DMS53 treated with DMSO at 0.1 percent for 48 hours (cell line): ENCODE data around the gene GNL3.
"Not testable (repeated sequence)": the region's sequence is repeated elsewhere in the genome, so short reads cannot be mapped to it uniquely, and the experiment has no call there.

Source experiments
- DNase-seq: peaks from one replicate; lab custom pipeline; 2025; ENCODE audit not compliant: unreplicated experiment; lab: John Stamatoyannopoulos, UW

The GNL3 gene

DNA sequence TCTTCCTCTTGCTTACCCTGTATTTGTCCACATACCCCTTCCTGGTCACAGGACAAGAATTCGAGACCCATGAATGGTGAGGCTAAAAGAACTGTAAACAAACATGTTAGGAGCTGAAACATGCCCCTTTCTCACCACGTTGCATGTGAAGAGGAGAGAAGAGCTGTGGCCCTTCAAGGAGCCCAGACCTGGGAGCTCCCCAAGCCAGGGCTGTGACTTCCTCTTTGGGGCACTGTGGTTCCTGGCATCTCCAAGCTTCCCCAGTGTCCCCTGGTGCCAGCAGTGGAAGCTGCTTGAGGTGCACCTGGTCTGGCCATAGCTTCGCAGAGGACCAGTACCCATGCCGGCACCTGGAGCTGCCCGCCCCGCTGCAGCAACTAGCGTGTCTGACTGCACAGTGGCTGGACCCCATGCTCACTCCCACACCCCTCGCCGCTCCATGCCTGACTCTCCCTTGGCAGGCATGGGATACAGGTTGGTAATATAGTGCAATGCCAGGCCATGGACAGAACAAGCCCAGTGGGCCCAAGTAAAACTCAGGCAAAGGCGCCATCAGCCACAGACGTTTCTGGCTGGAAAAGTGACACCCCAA, 30.0 kb downstream of the GNL3 start:
- DNase-seq, result no peak

DNA sequence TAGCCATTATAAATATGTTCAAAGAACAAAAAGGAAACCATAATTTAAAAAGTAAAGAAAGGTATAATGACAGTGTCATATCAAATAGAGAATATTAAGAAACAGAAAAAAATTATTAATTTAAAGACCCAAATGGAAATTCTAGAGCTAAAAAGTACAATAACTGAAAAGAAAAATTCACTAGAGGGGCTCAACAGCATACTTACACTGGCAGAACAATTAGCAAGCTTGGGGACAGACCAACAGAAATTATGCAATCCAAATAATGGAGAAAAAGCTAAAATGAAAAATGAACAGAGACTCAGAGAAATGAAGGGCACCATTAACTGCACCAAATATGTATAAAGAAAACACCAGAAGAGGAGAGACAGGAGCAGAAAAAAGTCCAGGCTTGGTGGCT, 33.8 kb downstream of the GNL3 start:
- no peak for DNase-seq

DNA sequence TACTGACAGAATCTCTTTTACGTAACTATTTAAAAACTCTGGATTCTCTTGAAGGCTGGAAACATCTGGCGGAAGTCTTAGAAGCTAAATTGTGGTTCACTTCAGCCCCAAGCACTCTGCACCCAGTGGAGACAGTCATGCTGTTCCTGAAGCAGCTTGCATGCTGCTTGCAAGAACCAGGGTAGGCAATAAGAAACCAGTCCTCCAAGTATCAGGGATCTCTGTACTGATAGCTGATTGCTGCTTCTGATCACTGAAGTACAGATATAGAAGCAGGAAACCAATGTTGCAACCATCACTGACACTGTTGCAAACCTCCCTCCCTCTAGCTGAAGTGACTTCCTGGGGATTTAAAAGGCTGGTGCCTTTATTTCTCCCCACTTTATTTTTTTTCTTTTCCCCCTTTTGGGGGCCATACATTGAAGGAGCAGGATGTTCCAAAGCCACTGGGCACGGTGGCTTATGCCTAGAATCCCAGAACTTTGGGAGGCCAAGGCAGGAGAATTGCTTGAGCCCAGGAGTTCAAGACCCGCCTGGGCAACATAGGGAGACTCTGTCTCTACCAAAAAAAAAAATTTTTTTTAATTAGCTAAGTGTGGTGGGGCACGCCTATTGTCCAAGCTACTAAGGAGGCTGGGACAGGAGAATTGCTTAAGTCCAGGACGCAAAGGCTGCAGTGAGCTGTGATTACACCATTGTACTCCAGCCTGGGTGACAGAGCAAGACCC, 35.3 kb downstream of the GNL3 start:
- DNase-seq, result no peak

DNA sequence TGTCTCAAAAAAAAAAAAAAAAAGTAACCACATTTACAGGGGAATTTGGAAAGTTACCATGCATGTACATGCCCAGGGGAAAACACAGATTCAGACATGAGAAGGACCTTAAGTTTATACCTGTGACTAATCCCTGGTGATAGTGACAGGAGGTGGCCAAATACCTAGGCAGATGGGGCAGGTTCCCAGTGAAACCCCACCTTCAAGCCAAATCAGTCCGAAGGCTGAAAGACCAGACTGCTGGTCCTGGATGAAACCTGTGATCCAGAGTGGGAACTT, 35.8 kb downstream of the GNL3 start:
- DNase-seq, result no peak

DNA sequence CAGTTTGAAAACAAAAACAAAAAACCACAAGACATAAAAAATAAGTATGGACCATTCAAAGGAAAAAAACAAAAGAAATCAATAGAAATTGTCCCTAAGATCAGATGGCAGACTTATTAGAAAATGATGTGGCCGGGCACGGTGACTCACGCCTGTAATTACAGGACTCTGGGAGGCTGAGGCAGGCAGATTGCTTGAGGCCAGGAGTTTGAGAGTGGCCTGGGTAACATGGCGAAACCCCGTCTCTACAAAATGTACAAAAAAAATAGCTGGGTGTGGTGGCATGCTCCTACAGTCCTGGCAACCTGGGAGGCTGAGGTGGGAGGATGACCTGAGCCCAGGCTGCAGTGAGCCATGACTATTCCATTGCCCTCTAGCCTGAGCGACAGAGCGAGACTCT, 36.7 kb downstream of the GNL3 start:
- DNase-seq, result no peak

DNA sequence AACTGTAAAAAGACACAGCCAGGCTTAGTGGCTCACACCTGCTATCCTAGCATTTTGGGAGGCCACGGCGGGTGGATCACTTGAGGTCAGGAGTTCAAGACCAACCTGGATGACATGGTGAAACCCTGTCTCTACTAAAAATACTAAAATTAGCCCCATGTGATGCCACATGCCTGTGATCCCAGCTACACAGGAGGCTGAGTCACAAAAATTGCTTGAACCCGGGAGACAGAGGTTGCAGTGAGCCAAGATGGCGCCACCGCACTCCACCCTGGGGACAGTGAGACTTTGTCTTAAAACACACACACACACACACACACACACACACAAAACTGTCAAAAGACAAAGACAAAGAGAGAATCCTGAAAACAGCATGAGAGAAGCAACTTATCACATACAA, 38.1 kb downstream of the GNL3 start:
- DNase-seq, result no peak

DNA sequence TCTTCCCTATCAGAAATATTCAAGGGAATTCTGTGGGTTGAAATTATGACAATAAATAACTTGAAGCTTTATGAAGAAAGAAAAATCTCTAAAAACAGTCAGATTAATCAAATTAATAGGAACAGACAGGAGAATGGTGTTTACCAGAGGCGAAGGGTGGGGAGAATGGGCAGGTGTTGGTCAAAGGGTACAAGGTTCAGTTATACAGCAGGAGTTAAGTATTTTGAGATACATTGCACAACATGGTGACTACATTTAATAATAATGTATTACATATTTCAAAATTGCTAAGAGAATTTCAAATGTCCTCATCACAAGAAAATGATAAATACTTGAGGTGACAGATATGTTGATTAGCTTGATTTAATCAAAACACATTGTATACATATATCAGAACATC, 38.7 kb downstream of the GNL3 start:
- no peak for DNase-seq

DNA sequence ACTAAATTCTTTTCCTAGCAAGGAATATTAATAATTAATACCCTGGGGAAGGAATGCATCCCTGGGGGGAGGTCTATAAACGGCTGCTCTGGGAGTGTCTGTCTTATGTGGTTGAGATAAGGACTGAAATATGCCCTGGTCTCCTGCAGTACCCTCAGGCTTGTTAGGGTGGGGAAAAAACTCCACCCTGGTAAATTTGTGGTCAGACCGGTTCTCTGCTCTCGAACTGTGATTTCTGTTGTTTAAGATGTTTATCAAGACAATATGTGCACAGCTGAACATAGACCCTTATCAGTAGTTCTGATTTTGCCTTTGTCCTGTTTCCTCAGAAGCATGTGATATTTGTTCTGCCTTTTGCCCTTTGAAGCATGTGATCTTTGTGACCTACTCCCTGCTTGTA, 42.9 kb downstream of the GNL3 start:
- DNase-seq, result not testable (repeated sequence)

DNA sequence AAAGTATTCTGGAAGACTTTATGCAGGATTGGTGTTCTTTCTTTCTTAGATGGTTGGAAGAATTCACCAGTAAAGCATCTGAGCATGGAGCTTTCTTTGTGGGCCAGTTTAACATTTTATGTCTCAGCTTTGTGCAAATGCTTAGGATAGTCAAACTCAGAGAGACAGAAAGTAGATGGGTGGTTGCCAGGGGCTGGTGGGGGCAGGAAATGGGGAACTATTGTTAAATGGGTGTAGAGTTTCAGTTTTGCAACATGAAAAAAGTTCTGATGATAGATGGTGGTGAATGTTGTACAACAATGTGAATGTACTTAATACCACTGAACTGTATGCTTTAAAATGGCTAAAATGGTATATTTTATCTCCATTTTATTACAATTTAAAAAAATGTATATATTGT, 44.8 kb downstream of the GNL3 start:
- no peak for DNase-seq

DNA sequence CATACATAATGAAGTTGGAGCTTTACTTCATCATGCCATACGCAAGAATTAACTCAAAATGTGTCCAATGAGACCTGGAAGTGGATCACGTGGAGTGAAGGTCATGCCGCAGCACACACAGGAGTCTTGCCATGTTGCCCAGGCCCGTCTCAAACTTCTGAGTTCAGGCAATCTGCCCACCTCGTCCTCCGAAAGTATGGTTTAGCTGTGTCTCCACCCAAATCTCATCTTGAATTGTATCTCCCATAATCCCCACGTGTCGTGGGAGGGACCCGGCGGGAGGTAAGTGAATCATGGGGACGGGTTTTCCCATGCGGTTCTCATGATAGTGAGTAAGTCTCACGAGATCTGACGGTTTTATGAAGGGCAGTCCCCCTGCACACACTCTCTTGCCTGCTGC, 45.8 kb downstream of the GNL3 start:
- DNase-seq, result no peak

DNA sequence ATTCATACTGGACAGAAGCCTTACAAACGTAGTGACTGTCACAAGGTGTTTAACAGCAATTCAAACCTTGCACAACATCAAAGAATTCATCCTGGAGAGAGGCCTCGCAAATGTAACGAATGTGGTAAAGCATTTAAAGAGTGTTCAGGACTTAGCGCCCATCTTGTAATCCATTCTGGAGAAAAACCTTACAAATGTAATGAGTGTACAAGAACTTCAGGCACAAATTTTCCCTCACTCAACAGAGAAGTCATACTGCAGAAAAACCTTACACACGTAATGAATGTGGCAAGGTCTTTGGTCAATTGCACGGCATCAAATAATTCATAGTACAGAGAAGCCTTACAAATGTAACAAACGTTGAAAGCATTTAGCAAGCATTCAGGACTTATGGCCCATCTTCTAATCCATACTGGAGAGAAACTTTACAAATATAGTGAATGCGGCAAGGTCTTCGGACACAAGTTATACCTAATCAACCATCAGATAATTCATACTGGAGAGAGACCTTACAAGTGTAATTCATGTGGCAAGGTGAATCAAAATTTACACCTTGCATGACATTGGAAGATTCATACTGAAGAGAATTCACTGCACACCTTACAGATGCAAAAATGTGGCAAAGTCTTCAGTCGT, 47.5 kb downstream of the GNL3 start:
- DNase-seq, result no peak

DNA sequence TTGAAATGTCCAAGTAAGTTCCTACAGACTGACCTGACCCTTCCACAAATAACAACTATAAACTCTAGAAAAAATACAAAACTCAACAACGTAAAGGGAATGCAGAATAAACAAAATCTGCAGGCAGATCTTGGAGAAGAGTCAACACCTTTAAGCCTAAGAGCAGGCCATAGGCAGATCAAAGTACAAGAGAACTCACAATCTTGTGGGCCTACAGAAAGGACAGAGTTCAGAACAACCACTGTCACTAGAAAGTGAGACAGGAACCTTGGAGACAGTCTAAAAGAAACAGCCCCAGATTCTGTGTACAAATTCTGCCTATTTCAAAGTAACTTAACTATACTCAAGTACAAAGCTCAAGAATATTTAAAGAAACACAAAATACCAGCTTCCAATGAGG, 53.9 kb downstream of the GNL3 start:
- no peak for DNase-seq

DNA sequence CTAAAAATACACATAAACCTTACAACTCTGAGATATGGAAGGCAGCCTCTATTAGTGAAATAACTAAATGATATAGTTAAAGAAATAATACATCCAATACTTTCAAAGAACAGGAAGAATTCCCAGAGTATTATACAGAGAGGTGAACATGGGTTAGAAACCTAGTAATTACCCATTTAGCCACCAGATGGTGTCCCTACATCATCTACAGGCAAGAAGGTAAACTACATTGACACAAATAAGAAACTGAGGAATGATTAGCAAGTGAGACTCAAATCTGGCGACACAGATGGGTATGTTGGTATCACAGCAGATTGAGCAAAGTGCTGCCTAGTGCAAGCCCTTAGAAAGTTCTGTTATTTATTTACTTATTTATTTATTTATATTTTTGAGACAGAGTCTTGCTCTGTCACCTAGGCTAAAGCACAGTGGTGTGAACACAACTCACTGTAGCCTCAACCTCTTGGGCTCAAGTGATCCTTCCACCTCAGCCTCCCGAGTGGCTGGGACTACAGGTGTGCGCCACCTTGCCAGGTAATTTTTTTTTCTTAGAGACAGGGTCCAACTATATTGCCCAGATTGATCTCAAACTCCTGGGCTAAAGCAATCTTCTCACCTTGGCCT, 56.7 kb downstream of the GNL3 start:
- DNase-seq, result no peak

DNA sequence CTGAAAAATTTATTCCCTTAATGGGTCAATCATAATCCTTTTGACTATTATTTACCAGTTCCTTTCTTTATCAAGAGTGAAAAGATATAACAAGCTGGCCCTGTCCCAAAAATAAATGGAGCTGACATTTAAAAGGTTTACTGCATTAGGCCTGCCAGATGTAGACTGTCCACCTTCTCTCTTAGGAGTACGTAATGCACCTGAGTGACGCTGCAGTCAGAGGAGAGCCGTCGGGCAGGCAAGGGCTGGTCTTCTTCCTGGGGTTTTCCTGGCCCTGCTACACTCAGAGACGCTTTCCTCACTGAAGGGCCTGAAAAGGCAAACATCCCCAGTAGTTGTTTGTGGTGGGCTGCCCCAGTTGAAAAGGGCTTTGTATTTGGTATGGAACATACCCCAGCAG, 57.3 kb downstream of the GNL3 start:
- no peak for DNase-seq

DNA sequence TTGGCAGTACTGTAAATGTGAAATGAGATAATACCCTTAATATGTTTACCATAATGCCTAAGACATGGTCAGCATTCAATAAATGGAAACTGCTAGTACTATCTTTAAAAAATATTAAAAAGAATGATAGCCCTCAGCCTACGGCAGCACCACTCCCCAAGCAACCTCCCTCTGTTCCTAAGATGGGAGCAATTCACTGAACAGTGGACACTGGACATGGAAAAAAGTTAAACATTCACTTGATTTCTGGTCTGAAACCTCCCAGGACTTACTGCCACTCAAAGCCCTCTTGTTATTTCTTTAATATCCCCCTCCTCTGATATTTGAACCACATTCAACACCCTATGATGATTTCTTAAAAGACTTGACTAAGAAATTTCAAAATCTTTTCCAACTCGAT, 57.9 kb downstream of the GNL3 start:
- DNase-seq, result no peak
